Measurements from ENCODE around the gene NAP1L1.

NAP1L1 gene

DNA sequence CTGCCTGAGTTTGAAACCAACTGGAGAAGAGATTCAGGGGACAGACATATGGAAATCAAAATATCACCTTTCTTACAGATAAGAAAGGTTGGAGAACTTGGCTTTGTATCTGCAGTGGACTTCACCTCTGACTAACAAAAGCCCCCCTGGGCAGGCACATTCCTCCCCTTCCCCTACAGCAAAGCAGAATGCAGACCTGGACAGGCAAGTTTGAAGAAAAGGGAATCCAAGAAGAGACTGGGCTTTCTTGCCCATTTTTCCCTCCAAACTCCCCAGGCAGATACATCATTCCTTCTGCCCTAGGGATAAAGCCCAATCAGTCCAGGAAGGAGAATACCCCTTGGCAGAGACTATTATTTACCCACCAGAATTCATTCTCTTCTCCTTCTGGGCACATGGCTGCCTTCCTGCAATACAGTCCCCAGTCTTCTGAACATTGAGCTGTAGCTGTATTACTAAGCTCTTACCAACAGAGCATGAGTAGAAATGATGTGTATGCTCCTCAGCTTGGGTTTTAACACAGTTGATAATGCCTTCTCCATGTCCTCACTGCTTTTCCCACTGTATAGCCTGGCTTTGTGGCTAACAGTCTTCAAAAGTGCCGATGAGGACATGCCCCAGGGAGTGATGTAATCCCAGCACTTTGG lies 17.4 kb upstream of the NAP1L1 start:
- Histone ChIP-seq H3K27ac (ENCODE audit: low read length) (no peak overlapping the region), H3K36me3 (replicated peaks; ENCODE audit: insufficient read depth, low read length) (no peaks in the 10 kb centered on the region), H3K27me3 (replicated peaks; ENCODE audit: insufficient read depth, low read length) (no peaks in the 10 kb centered on the region), H3K4me3 (ENCODE audit: low read length) (no peak overlapping the region), H3K4me2 (ENCODE audit: low read depth, low read length) (no peak overlapping the region), H4K20me1 (ENCODE audit: insufficient read depth, low read length) (no peaks in the 10 kb centered on the region), H3K79me2 (ENCODE audit: low read length) (no peaks in the 10 kb centered on the region), H3K4me1 (ENCODE audit: low read length) (no peaks in the 10 kb centered on the region), H3K9me2 (replicated peaks; ENCODE audit: insufficient read depth, low read length) (no peaks in the 10 kb centered on the region), H3K9ac (ENCODE audit: low read length) (no peak overlapping the region), H2AFZ (ENCODE audit: low read length) (no peak overlapping the region), H3K9me3 (replicated peaks; ENCODE audit: insufficient read depth, low read length) (no peaks in the 10 kb centered on the region), H3F3A (ENCODE audit: insufficient read depth, low read length) (no peaks in the 10 kb centered on the region)
- no peak for DNase-seq
- TF ChIP-seq, protein P1, sequence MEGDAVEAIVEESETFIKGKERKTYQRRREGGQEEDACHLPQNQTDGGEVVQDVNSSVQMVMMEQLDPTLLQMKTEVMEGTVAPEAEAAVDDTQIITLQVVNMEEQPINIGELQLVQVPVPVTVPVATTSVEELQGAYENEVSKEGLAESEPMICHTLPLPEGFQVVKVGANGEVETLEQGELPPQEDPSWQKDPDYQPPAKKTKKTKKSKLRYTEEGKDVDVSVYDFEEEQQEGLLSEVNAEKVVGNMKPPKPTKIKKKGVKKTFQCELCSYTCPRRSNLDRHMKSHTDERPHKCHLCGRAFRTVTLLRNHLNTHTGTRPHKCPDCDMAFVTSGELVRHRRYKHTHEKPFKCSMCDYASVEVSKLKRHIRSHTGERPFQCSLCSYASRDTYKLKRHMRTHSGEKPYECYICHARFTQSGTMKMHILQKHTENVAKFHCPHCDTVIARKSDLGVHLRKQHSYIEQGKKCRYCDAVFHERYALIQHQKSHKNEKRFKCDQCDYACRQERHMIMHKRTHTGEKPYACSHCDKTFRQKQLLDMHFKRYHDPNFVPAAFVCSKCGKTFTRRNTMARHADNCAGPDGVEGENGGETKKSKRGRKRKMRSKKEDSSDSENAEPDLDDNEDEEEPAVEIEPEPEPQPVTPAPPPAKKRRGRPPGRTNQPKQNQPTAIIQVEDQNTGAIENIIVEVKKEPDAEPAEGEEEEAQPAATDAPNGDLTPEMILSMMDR (IDR thresholded peaks at IDR 0.05; ENCODE audit: low read length), result no peak
- TF ChIP-seq EZH2 (optimal IDR thresholded peaks at IDR 0.05; ENCODE audit: low read depth, low read length) (no peak), EZH2phosphoT487 (IDR thresholded peaks at IDR 0.05; ENCODE audit: low read length) (no peak)

DNA sequence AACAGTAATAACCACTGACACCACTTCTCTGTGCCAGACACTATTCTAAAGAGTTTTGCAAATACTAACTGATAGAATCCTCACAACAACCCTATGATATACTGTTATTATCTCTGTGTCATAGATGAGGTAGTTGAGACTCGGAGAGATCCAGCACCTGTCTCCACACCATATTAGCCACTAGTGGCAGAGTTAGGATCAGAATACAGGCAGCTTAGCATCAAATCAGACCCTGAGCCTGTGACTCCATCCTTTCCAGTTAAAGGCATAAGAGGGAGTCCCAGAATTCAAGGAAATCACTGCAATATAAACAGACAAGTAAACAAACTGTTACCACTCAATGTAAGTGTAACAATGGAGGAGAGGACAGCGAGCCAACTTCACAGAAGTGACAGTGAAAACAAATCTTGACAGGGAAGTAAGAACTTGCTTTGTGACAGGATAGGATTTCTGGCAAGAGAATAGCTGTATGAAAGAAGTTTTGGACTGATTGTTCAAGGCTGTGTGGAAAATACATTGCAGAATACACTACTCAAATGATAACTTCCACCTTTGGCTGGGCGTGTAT lies 11.7 kb upstream of the NAP1L1 start:
- no peak overlapping the region for H3K4me2 ChIP-seq (ENCODE audit: low read depth, low read length)
- TF ChIP-seq EZH2phosphoT487 (IDR thresholded peaks at IDR 0.05; ENCODE audit: low read length) (no peak), EZH2 (optimal IDR thresholded peaks at IDR 0.05; ENCODE audit: low read depth, low read length) (no peak)
- TF ChIP-seq, protein P1 (IDR thresholded peaks at IDR 0.05; ENCODE audit: low read length), result no peak
- no peaks in the 10 kb centered on the region for H3K9me2 ChIP-seq (replicated peaks; ENCODE audit: insufficient read depth, low read length)
- no peaks in the 10 kb centered on the region for H3K4me1 ChIP-seq (ENCODE audit: low read length)
- H2AFZ ChIP-seq (ENCODE audit: low read length), result no peak overlapping the region
- H3K9ac ChIP-seq (ENCODE audit: low read length), result no peak overlapping the region
- H3K27ac ChIP-seq (ENCODE audit: low read length), result no peak overlapping the region
- no peaks in the 10 kb centered on the region for H4K20me1 ChIP-seq (ENCODE audit: insufficient read depth, low read length)
- no peaks in the 10 kb centered on the region for H3K27me3 ChIP-seq (replicated peaks; ENCODE audit: insufficient read depth, low read length)
- H3K4me3 ChIP-seq (ENCODE audit: low read length), result no peak overlapping the region
- DNase-seq, result no peak
- no peaks in the 10 kb centered on the region for H3K79me2 ChIP-seq (ENCODE audit: low read length)
- no peaks in the 10 kb centered on the region for H3K36me3 ChIP-seq (replicated peaks; ENCODE audit: insufficient read depth, low read length)
- H3F3A ChIP-seq (ENCODE audit: insufficient read depth, low read length), result no peaks in the 10 kb centered on the region
- no peaks in the 10 kb centered on the region for H3K9me3 ChIP-seq (replicated peaks; ENCODE audit: insufficient read depth, low read length)

DNA sequence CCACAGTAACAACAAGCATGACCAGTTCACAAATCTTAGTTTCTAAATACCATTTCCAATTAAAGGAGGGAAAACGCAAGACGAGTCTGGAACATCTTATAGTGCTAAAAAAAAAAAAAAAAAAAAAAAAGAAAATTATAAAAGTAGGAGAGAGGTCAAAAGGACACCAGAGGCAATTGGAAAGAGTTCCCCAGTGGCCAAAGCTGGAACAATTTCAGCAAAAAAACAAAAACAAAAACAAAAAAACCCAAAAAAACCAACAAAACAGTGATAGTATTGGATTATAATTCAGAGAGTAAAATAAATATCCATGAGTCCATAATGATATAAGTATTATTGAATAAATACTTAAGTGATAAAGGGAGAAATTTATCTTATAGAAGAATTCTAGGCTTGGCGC lies 10.3 kb upstream of the NAP1L1 start:
- no peaks in the 10 kb centered on the region for H3K36me3 ChIP-seq (replicated peaks; ENCODE audit: insufficient read depth, low read length)
- no peaks in the 10 kb centered on the region for H3K9me2 ChIP-seq (replicated peaks; ENCODE audit: insufficient read depth, low read length)
- H3K27ac ChIP-seq (ENCODE audit: low read length), result no peak overlapping the region
- TF ChIP-seq, protein P1 (IDR thresholded peaks at IDR 0.05; ENCODE audit: low read length), result no peak
- no peak for TF ChIP-seq EZH2 (optimal IDR thresholded peaks at IDR 0.05; ENCODE audit: low read depth, low read length)
- TF ChIP-seq EZH2phosphoT487 (IDR thresholded peaks at IDR 0.05; ENCODE audit: low read length), result no peak
- no peaks in the 10 kb centered on the region for H3K9me3 ChIP-seq (replicated peaks; ENCODE audit: insufficient read depth, low read length)
- H2AFZ ChIP-seq (ENCODE audit: low read length), result no peak overlapping the region
- no peaks in the 10 kb centered on the region for H3K27me3 ChIP-seq (replicated peaks; ENCODE audit: insufficient read depth, low read length)
- H3K79me2 ChIP-seq (ENCODE audit: low read length), result no peaks in the 10 kb centered on the region
- no peak overlapping the region for H3K9ac ChIP-seq (ENCODE audit: low read length)
- no peak overlapping the region for H3K4me3 ChIP-seq (ENCODE audit: low read length)
- H3K4me1 ChIP-seq (ENCODE audit: low read length), result no peaks in the 10 kb centered on the region
- DNase-seq, result no peak
- H4K20me1 ChIP-seq (ENCODE audit: insufficient read depth, low read length), result no peaks in the 10 kb centered on the region
- H3K4me2 ChIP-seq (ENCODE audit: low read depth, low read length), result no peak overlapping the region
- no peaks in the 10 kb centered on the region for H3F3A ChIP-seq (ENCODE audit: insufficient read depth, low read length)
